PC-9 (cell line): ENCODE measurements around the gene PRKG1.

Source experiments
- CTCF ChIP-seq: fragments of 200-600 bp; sonication (generic); conservative IDR thresholded peaks from 2 replicates; pipeline ENCODE4 v1.6.1; 2017; ENCODE audit warnings: mixed run types, antibody characterized with exemption, mild to moderate bottlenecking, moderate library complexity
- EZH2 ChIP-seq: fragments of 200-600 bp; sonication (generic); IDR thresholded peaks from 2 replicates; pipeline ENCODE4 v1.8.0; 2017; ENCODE audit warnings: antibody characterized with exemption, low read depth

- TF ChIP-seq CTCF (no peak), EZH2 (no peak)
These were observed 289.1 kb downstream of the PRKG1 start for GRCh38 chr10:51363415-51363814.
